CD4-positive, alpha-beta T cell treated with Interleukin-2 at 100 ng/mL for 4 hours (primary cell): ENCODE measurements around the gene ST6GAL2.

ENCODE experiments used
- DNase-seq: peaks from one replicate; pipeline ENCODE4 v3.0.0-alpha.2; 2020; ENCODE audit warnings: low spot score

The ST6GAL2 gene

DNA sequence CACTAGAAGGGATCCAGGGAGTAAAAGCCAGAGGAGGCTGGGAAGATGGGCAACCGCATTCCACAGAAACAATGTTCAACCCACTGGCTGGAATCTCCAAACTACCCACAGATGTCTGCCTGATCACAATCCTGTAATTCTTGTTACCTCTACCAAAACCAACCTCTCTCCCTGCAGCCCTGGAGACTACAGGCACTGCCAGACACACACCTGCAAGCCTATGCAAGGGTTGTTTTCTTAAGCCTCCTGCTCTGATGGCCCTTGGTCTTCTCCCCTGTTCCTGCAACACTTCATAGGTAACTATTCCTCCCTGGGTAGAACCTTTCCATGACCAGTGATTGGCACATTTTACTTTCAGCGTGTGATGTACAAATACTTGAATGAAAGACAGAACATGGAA, 21.9 kb downstream of the ST6GAL2 start:
- DNase-seq = no peak

DNA sequence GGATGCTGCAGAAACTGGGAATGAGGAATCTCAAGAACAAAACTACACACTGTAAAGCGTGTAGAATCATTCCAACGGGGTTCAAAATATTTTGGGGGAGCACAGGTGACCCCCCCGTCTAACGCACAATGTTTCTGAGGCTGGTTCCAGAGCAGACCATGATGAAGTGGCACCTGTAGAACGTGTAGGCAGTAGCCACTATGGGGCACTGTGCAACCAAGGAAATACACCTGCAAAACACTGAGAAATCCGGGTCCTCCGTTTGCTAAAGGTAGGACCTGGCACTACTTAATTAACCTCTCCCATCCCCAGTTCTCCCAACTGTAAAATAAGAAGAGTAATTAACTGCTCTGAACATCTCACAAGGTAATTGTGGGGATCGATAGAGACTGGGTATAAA, 22.6 kb downstream of the ST6GAL2 start:
- no peak for DNase-seq

GRCh38 chr2:106859498-106859897, 26.5 kb downstream of the ST6GAL2 start:
- DNase-seq = no peak

- no peak for DNase-seq
Observed at GRCh38 chr2:106858810-106859209, 27.2 kb downstream of the ST6GAL2 start.

DNA sequence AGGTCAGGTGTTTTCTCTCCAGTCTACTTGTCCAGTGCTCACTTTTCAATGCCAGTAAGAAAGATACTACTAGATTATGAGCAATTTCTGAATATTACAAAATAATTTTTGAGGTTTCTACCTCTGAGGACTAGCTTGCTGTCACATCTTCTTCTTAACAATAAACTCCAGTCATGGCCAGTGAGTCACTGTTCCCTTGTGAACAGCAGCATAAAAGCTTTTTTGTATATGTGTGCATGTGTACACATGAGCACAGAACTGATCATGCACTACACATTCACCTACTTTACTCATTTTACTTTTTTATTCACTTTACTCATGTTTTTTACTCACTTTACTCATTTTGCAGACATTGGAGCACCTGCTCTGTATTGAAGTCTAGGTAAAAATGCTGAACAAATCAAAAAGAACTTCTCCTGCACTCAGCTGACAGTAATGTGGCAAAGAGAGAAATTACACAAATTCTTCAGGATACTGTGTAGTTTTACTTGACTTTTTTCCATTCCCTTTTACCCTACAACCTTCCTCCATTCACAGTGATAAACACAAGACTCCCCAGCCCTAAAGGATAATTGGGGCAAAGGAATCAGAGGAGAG, 28.0 kb downstream of the ST6GAL2 start:
- DNase-seq = no peak

GRCh38 chr2:106853631-106854030, 32.3 kb downstream of the ST6GAL2 start:
- no peak for DNase-seq

GRCh38 chr2:106851881-106852501, 34.0 kb downstream of the ST6GAL2 start:
- no peak for DNase-seq

DNA sequence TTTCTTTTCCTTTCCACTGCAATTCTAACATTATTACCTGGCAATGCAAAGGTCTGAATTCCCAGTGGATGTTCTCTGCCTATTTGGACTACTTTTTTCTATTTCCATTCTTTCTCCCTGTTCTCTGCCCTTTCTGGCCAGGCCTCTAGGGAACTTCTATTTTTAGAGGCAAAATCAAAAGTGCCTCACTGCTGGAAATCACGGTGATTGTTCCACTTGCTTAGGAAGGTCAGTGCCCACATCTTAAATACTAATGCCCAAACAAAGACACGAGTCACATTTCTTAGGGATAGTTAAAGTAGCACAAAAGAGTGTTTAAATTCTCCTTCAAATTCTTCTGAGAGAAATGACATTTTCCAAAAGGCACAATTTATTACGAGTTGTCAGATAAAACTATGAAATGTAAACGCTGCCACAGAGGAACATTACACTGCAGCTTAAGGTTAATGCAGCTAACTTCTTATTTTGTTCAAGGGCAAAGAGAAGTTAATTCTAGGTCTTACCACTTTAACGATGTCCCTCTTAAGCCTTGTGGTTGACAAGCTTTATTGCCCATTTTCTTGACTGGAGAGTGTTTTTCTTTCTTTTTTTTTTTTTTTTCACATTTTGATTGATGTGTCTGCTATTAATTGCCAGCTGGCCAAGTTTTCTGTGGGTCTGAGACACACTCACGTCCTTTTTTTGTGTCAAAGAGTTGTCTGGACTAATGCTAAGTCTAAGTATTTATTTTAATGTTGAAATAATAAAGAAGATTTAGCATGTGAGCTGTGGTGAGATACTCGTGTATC, 34.7 kb downstream of the ST6GAL2 start:
- no peak for DNase-seq

- DNase-seq = no peak
Observed at GRCh38 chr2:106849253-106849652, 36.7 kb downstream of the ST6GAL2 start.

- DNase-seq = no peak
Observed at GRCh38 chr2:106847366-106847765, 38.6 kb downstream of the ST6GAL2 start.

DNA sequence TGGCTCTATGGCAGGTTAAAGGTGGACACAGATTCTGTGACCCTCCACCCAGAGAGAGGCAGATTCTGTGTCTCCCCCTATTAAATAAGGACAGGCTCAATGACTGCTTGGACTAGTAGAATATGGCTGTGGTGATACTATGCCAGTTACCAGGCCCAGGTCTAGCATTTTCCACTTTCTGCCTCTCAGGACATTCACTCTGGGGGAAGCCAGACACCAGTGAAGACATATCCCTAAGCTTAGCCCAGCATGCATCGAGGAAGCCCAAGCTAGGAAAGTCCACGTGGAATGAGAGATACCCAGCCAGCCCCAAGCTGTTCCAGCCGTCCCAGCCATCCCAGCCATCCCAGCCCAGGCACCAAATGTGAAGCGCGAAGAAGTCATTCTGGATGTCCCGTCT, 40.3 kb downstream of the ST6GAL2 start:
- DNase-seq = no peak

DNA sequence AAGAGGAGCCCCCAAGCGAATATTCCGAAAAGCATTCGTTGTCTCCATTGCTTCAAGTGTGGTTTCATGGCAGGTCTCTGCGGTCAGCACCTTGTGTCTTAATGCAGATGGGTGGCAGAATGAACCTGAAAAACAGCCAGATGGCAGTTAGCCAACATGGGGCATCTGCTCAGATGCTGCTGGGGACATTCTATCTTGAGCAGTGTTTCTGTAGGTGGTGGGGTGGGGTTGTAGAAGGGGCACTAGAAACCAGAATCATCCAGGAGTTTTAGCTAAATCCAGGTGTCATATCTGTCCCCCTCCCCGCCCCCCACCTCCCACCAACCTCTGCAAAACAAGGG, 42.1 kb downstream of the ST6GAL2 start:
- no peak for DNase-seq

DNA sequence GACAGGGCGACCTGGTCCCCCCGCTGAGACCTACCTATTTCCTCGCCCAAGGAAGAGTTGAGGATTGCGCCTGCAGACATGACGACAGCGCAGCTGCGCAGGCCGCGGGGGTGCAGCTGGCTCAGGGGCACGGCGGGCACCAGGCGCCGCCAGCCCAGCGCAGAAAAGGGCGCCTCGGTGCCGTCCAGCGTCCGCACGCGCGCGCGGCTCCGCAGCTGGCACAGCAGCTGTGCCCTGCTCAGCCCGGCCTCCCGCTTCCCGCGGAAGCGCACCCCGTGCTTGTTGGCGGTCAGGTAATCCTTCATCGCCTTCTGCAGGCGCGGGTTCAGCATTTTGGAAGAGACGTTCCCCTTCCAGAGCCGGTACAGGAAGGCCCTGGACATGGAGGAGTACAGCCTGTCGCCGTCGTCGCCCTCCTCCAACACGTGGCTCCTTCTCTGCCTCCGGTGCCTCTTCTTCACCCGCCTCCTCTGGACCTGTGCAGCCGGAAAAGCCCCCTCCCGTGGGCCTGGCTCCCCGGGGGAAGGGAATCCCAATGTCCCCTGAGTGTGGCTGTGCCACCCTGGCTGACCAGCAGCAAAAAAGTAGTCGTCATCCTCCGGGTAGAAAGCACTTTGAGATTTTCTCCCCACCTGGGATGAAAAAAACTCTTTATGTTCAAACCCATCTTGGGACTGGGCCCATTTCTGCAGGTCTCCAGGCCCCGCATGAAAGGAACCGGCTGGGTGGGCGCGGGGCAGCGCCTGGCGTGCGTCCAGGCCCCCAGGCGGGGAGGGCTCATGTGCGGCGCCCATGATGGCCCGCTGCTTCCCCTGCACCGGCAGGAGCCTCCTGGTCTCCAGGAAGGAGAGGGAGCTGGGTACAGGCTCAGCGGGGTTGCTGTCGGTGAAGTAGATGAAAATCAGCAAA, 42.7 kb downstream of the ST6GAL2 start:
- no peak for DNase-seq

- no peak for DNase-seq
Observed at GRCh38 chr2:106841886-106842645, 43.9 kb downstream of the ST6GAL2 start.

GRCh38 chr2:106840818-106841217, 45.1 kb downstream of the ST6GAL2 start:
- DNase-seq = no peak

GRCh38 chr2:106839849-106840595, 45.9 kb downstream of the ST6GAL2 start:
- DNase-seq = no peak

DNA sequence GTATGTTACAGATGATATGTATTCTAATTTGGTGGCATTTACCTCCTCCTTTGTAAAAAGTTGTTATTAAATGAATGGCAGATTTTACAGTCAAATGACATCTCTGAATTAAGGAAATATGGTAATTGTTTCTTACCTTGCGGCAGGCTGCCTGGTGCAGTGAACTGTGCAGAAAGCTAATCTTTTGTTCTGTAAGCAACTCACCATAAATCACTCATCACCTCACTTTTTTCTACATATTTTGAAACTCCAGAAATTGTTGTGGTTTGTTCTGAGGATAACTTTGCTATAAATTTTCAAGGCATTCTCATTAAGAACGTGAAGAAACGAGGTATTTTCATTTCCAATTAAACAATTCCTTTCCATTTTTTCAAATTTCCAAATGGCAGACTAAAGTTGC, 52.7 kb downstream of the ST6GAL2 start:
- no peak for DNase-seq

- DNase-seq = no peak
Observed at GRCh38 chr2:106831816-106832569, 54.0 kb downstream of the ST6GAL2 start.

DNA sequence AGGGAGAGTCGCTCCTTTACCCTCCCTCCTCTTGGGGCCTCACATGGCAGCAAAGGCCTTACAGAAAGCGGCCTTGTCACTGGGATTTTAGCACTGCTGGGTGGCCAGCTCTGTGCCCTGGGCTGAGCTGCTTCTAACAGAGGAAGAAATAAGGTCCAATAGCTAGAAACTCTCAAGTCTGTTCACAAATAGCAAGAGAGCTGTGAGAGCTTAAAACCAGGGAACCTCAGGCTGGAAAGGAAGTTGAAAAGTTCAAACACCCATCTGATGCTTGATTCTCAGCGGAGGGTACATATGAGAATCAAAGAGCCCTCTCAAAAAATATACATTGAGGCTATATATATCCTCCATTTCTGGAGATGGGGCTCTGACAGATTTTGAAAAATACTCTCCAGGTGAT, 54.7 kb downstream of the ST6GAL2 start:
- no peak for DNase-seq

DNA sequence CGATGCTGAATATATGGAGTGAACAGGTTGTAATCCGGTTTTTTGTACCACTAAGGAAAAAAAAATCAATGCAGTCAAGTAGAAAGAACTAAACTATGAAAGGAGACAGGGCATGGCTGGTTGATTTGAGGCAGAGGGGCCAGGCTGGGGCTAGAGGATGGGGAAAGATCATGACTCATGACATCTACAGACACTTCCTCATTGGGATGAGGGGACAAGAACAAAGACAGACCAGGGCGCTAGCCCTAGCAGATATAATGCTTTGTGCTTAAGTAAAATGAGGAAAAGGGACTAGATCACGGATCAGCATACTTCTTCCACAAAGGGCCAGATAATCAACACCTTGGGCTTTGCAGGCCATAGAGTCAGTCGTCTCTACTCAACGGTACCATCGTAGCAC, 55.8 kb downstream of the ST6GAL2 start:
- no peak for DNase-seq
